ENCODE results near the gene ARHGAP28. TPM values are rescaled to one million over a fixed set of nuclear protein-coding genes. Genes with fewer than 3 reads are reported as not detected.

The ARHGAP28 gene
- total and polyA plus RNA-seq, 12 donors = 2.7 to 34.3 (median 7.3) TPM

DNA sequence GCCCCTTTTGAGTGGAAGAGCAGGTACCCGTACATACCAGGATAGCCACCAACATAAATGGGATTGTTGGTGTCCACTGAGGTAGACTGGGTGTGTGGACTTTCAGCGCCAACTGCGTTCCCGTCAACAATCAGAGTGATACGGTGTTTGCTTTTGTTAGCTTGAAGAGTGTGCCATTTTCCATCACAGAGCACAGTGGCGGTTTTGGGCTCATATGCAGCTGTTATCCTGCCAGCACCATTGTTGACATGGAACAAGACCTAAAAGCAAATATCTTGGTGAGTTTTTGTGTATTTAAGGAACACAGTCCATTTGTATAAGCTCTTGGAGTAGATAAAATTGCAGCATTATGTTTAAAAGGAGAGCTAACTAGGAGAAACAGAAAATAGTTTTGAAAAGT is 213.6 kb downstream of the ARHGAP28 start:
- Histone ChIP-seq H3K4me3 (no peak overlapping the region), H3K27ac (no peak overlapping the region), H3K27me3 (no peaks in the 10 kb centered on the region), H3K9me3 (replicated peaks in 1 of 3) (no peaks in the 10 kb centered on the region), H3K4me1 (replicated peaks in 1 of 2) (no peaks in the 10 kb centered on the region), H3K36me3 (replicated peaks in 1 of 2) (no peaks in the 10 kb centered on the region)
- TF ChIP-seq, protein P1, sequence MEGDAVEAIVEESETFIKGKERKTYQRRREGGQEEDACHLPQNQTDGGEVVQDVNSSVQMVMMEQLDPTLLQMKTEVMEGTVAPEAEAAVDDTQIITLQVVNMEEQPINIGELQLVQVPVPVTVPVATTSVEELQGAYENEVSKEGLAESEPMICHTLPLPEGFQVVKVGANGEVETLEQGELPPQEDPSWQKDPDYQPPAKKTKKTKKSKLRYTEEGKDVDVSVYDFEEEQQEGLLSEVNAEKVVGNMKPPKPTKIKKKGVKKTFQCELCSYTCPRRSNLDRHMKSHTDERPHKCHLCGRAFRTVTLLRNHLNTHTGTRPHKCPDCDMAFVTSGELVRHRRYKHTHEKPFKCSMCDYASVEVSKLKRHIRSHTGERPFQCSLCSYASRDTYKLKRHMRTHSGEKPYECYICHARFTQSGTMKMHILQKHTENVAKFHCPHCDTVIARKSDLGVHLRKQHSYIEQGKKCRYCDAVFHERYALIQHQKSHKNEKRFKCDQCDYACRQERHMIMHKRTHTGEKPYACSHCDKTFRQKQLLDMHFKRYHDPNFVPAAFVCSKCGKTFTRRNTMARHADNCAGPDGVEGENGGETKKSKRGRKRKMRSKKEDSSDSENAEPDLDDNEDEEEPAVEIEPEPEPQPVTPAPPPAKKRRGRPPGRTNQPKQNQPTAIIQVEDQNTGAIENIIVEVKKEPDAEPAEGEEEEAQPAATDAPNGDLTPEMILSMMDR (IDR thresholded peaks at IDR 0.05) = no peak
- TF ChIP-seq POLR2A (IDR thresholded peaks at IDR 0.05) = no peak
- no peak for DNase-seq
- WGBS, 4 donors = 77 to 94% (median 88%) methylated on average over 6 of the region's 6 CpGs
- intact Hi-C loops (cut with DNase I) = no loop called here

DNA sequence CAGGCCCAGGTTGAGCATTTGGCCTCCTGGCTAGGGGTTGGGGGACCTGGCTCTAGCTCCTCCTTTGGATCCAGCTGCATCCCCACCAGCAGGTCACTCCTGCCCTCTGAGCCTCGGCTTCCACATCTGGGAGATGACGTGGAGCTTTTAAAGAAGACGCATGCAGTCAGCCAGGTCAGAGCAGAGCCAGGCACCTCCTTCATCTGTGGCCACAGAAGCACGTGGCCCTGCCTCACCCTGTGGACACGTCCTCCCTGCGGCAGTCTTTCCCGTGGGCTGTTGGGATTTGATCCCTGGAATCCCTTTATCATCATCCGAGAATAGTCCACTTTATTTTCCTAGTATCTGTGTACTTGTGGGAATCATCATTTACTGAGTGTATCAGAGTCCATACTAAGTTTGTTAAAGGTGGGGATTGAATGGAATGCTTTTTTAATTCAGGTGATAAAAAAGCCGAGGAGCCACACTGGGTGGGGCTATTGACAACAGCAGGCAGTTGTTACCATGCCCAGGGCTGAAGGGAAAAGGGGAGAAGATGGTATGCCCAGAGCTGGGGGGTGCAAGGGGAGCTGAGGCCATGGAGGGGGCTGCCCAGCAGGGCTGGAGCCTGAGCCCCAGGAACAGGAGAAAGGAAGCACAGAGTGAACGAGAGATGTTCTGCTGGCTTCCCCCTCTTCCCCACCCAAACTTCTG is 218.0 kb downstream of the ARHGAP28 start:
- Histone ChIP-seq H3K27me3 (no peaks in the 10 kb centered on the region), H3K27ac (no peak overlapping the region), H3K9me3 (replicated peaks in 1 of 3) (no peaks in the 10 kb centered on the region), H3K4me3 (no peak overlapping the region), H3K36me3 (replicated peaks in 1 of 2) (no peaks in the 10 kb centered on the region), H3K4me1 (replicated peaks in 1 of 2) (no peaks in the 10 kb centered on the region)
- DNase-seq = no peak
- WGBS, 4 donors = 80 to 87% (median 83%) methylated on average over 9 to 10 of the region's 10 CpGs
- no peak for TF ChIP-seq POLR2A (IDR thresholded peaks at IDR 0.05)
- TF ChIP-seq, protein P1 (IDR thresholded peaks at IDR 0.05) = no peak
- intact Hi-C loops (cut with DNase I) = no loop called here

DNA sequence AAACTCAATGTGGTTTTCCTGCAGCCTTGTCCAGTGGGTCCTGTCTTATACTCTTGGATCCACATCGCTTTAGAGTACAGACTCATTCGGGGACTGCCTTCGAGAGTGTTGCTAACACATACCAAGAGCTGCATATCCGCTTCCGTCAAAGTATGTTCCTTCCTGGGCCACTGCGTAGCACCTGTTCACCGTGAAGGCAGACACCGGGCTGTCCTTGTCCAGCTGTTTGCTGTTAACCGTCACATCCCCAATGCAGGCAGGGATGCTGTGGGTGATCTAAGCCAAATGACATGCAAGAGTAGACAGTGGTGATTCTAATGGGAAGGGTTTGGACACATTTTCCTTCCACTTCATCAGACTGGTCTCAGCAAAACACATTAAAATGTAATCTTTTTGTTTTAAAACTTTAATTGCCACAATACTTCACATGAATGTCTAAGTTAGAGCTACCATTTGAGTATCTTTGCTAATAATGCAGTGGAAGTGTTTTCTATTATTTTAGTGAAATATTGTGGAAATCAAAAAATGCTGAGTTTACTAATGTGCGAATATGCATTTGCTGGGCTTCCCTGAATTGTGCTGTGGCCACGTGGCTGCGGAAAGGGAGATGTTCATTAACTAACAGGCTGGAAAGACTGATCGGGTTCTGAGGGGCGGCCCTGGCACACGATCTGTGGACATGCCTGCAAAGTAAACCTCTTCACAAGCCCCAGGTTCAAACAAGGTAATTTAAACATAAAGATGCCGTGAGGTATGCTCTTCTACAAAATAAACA is 219.0 kb downstream of the ARHGAP28 start:
- no peaks in the 10 kb centered on the region for H3K4me1 ChIP-seq (replicated peaks in 1 of 2)
- H3K9me3 ChIP-seq (replicated peaks in 1 of 3) = no peaks in the 10 kb centered on the region
- WGBS, 4 donors = 87 to 92% (median 89%) methylated on average over 16 of the region's 16 CpGs
- no peak overlapping the region for H3K4me3 ChIP-seq
- DNase-seq = no peak
- intact Hi-C loops (cut with DNase I) = no loop called here
- H3K27ac ChIP-seq = no peak overlapping the region
- H3K27me3 ChIP-seq = no peaks in the 10 kb centered on the region
- TF ChIP-seq, protein P1 (IDR thresholded peaks at IDR 0.05) = no peak
- no peak for TF ChIP-seq POLR2A (IDR thresholded peaks at IDR 0.05)
- no peaks in the 10 kb centered on the region for H3K36me3 ChIP-seq (replicated peaks in 1 of 2)

DNA sequence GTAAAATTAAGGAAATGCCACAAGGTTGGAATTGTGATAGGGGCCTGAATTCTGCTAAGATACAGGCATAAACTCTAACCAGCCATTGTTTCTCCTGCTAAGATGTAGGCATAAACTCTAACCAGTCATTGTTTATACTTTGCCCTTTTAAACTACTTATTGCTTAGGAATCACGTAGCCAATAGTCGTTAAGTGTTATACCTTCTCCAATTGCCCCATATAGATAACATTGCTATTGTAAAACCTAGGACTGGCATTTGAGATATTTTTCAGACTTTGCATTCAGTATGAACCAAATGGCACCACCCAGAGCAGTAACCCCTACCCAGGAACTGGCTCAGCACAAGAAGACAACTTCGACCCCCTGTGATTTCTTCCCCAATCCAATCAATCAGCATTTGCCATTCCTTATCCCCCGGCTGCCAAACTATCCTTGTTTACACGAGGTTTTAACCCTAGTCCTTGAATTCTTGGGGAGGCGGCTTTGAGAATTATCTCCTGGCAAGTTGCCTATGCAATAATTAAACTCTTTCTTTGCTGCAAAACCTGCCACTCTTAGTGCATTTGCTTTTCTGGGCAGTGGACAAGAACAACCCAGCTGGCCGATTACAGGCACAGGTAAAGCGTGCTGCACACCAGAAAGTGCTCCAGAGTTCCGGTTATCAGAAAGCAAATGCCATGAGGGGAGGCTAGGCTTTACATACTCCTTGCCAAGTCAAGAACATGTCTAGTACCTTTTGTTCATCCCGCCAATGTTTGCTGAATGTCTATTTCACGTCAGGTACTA is 220.5 kb downstream of the ARHGAP28 start:
- WGBS, 4 donors = 71 to 78% (median 76%) methylated on average over 11 of the region's 11 CpGs
- Histone ChIP-seq H3K9me3 (replicated peaks in 1 of 3) (no peaks in the 10 kb centered on the region), H3K4me3 (no peak overlapping the region), H3K27me3 (no peaks in the 10 kb centered on the region), H3K36me3 (replicated peaks in 1 of 2) (no peaks in the 10 kb centered on the region), H3K27ac (no peak overlapping the region), H3K4me1 (replicated peaks in 1 of 2) (no peaks in the 10 kb centered on the region)
- intact Hi-C loops (cut with DNase I) = no loop called here
- no peak for TF ChIP-seq POLR2A (IDR thresholded peaks at IDR 0.05)
- TF ChIP-seq, protein P1 (IDR thresholded peaks at IDR 0.05) = no peak
- no peak for DNase-seq

All from adrenal gland (tissue), 12 donors.